ENCODE measurements around the gene C12orf42. TPM values are rescaled to one million over a fixed set of nuclear protein-coding genes. Genes with fewer than 3 reads are reported as not detected.

C12orf42 gene
- total and polyA plus RNA-seq, 2 donors (not counting 1 experiment from before 2014, with no cell fraction given): 25.6 to 138 TPM

GRCh38 chr12:103382119-103382518 is 113.6 kb downstream of the C12orf42 start:
- POLR2A ChIA-PET: no interaction called here
- H3K4me1 ChIP-seq (ENCODE audit: control insufficient read depth in 2 of 2, insufficient read depth in 2 of 2, low read length in 2 of 2): no peaks in the 10 kb centered on the region
- H2AFZ ChIP-seq (ENCODE audit: insufficient read depth, low read depth, low read length, poor library complexity, severe bottlenecking): no peak overlapping the region
- Mint-ChIP-seq H3K27me3 (no peaks in the 10 kb centered on the region), H3K27ac (no peak overlapping the region), H3K9me3 (ENCODE audit: insufficient read depth) (no peaks in the 10 kb centered on the region), H3K4me3 (no peak overlapping the region), H3K4me1 (peaks cover 2% of the 10 kb centered on the region)
- H3K36me3 ChIP-seq (replicated peaks in 1 of 2; ENCODE audit: control extremely low read depth in 1 of 2, control insufficient read depth in 1 of 2, extremely low read depth in 1 of 2, insufficient read depth in 2 of 2, low read length in 1 of 2): no peaks in the 10 kb centered on the region
- ATAC-seq (ENCODE audit: low read depth) (no peak), DNase-seq (no peak)
- TF ChIP-seq EZH2 (IDR thresholded peaks at IDR 0.05; ENCODE audit: borderline replicate concordance, insufficient read depth, low read depth, low read length, poor library complexity, severe bottlenecking): no peak
- TF ChIP-seq CTCF (IDR thresholded peaks at IDR 0.05): no peak
- H3K4me2 ChIP-seq (replicated peaks; ENCODE audit: low read depth, low read length, poor library complexity, severe bottlenecking): no peak overlapping the region
- H3K4me3 ChIP-seq (ENCODE audit: control extremely low read depth in 1 of 5, extremely low read depth in 1 of 5, insufficient read depth in 1 of 5, low read depth in 2 of 5, low read length in 4 of 5): no peak overlapping the region
- no CpG with 5 or more reads among the region's 2 CpGs for WGBS (ENCODE audit: insufficient coverage)
- no peaks in the 10 kb centered on the region for H3K9me3 ChIP-seq (ENCODE audit: control extremely low read depth in 1 of 3, control insufficient read depth in 2 of 3, insufficient read depth in 1 of 3, low read length in 2 of 3)
- no peak overlapping the region for H3K27ac ChIP-seq (ENCODE audit: low read length in 2 of 2)
- no peaks in the 10 kb centered on the region for H3K79me2 ChIP-seq (ENCODE audit: control insufficient read depth, insufficient read depth, low read length)
- no peaks in the 10 kb centered on the region for H3K27me3 ChIP-seq (replicated peaks in 1 of 4; ENCODE audit: control extremely low read depth in 1 of 4, control insufficient read depth in 3 of 4, insufficient read depth in 4 of 4, low read length in 3 of 4)
- intact Hi-C loops (cut with micrococcal nuclease): no loop called here
- CTCF ChIA-PET: no interaction called here
- no peak overlapping the region for H3K9ac ChIP-seq (ENCODE audit: low read length)
- no peaks in the 10 kb centered on the region for H4K20me1 ChIP-seq (ENCODE audit: control insufficient read depth, insufficient read depth, low read length, poor library complexity, severe bottlenecking)

GRCh38 chr12:103379670-103380069 is 116.1 kb downstream of the C12orf42 start:
- Histone ChIP-seq H3K27ac (ENCODE audit: low read length in 2 of 2) (no peak overlapping the region), H3K4me1 (ENCODE audit: control insufficient read depth in 2 of 2, insufficient read depth in 2 of 2, low read length in 2 of 2) (no peaks in the 10 kb centered on the region), H3K36me3 (replicated peaks in 1 of 2; ENCODE audit: control extremely low read depth in 1 of 2, control insufficient read depth in 1 of 2, extremely low read depth in 1 of 2, insufficient read depth in 2 of 2, low read length in 1 of 2) (no peaks in the 10 kb centered on the region), H3K9ac (ENCODE audit: low read length) (no peak overlapping the region), H3K4me3 (ENCODE audit: control extremely low read depth in 1 of 5, extremely low read depth in 1 of 5, insufficient read depth in 1 of 5, low read depth in 2 of 5, low read length in 4 of 5) (no peak overlapping the region), H3K9me3 (ENCODE audit: control extremely low read depth in 1 of 3, control insufficient read depth in 2 of 3, insufficient read depth in 1 of 3, low read length in 2 of 3) (no peaks in the 10 kb centered on the region), H4K20me1 (ENCODE audit: control insufficient read depth, insufficient read depth, low read length, poor library complexity, severe bottlenecking) (no peaks in the 10 kb centered on the region), H3K27me3 (replicated peaks in 1 of 4; ENCODE audit: control extremely low read depth in 1 of 4, control insufficient read depth in 3 of 4, insufficient read depth in 4 of 4, low read length in 3 of 4) (no peaks in the 10 kb centered on the region), H2AFZ (ENCODE audit: insufficient read depth, low read depth, low read length, poor library complexity, severe bottlenecking) (no peak overlapping the region), H3K79me2 (ENCODE audit: control insufficient read depth, insufficient read depth, low read length) (no peaks in the 10 kb centered on the region), H3K4me2 (replicated peaks; ENCODE audit: low read depth, low read length, poor library complexity, severe bottlenecking) (no peak overlapping the region)
- DNase-seq (no peak), ATAC-seq (ENCODE audit: low read depth) (no peak)
- no peak overlapping the region for H3K4me3 Mint-ChIP-seq
- POLR2A ChIA-PET: no interaction called here
- H3K27me3 Mint-ChIP-seq: no peaks in the 10 kb centered on the region
- no peak for TF ChIP-seq EZH2 (IDR thresholded peaks at IDR 0.05; ENCODE audit: borderline replicate concordance, insufficient read depth, low read depth, low read length, poor library complexity, severe bottlenecking)
- TF ChIP-seq CTCF (IDR thresholded peaks at IDR 0.05): no peak
- CTCF ChIA-PET: interaction anchor here (1.6 kb wide), 1 partner anchor 122 kb away, joined by 3 read pairs; no protein-coding TSS in a partner anchor
- WGBS (ENCODE audit: insufficient coverage): 97% methylated on average over 3 of the region's 6 CpGs
- no peaks in the 10 kb centered on the region for H3K9me3 Mint-ChIP-seq (ENCODE audit: insufficient read depth)
- H3K4me1 Mint-ChIP-seq: peaks cover 2% of the 10 kb centered on the region
- intact Hi-C loops (cut with micrococcal nuclease): no loop called here
- no peak overlapping the region for H3K27ac Mint-ChIP-seq
